Astrocyte of the hippocampus (primary cell): ENCODE measurements around the gene CFAP74.

Experiments
- DNase-seq: peaks from one replicate; pipeline ENCODE4 v3.0.0; 2011; ENCODE audit warnings: low read depth, low spot score

The CFAP74 gene

GRCh38 chr1:2003541-2004131, at the start of gene CFAP74:
Gene CFAP74, minus strand, starts transcription at chr1:2003786. Its CDS starts 12,830 bp downstream, at chr1:1990956.
- peak; percentile 85 for DNase-seq

GRCh38 chr1:2053217-2053616, 49.6 kb upstream of the CFAP74 start:
- no peak for DNase-seq

- no peak for DNase-seq
Observed at GRCh38 chr1:2052756-2053155, 49.2 kb upstream of the CFAP74 start.

- no peak for DNase-seq
Observed at GRCh38 chr1:2052054-2052679, 48.6 kb upstream of the CFAP74 start.

- DNase-seq: peak; percentile 48
Observed at GRCh38 chr1:2050793-2051682, 47.5 kb upstream of the CFAP74 start.

- no peak for DNase-seq
Observed at GRCh38 chr1:2050461-2050792, 46.8 kb upstream of the CFAP74 start.

- peak; percentile 95 for DNase-seq
Observed at GRCh38 chr1:2049718-2050431, 46.3 kb upstream of the CFAP74 start, which contains the start of gene PRKCZ. Gene PRKCZ, plus strand, starts transcription at chr1:2050411. Its CDS starts 220 bp downstream, at chr1:2050631.

- peak; percentile 60 for DNase-seq
Observed at GRCh38 chr1:2049225-2049717, 45.7 kb upstream of the CFAP74 start.

GRCh38 chr1:2047749-2048729, 44.5 kb upstream of the CFAP74 start:
- no peak for DNase-seq

GRCh38 chr1:2046953-2047748, 43.6 kb upstream of the CFAP74 start:
- no peak for DNase-seq

GRCh38 chr1:2046174-2046917, 42.8 kb upstream of the CFAP74 start:
- DNase-seq: peak; percentile 62

- no peak for DNase-seq
Observed at GRCh38 chr1:2045468-2046173, 42.0 kb upstream of the CFAP74 start.

- peak; percentile 83 for DNase-seq
Observed at GRCh38 chr1:2044510-2045319, 41.1 kb upstream of the CFAP74 start.

- no peak for DNase-seq
Observed at GRCh38 chr1:2043886-2044285, 40.3 kb upstream of the CFAP74 start.

GRCh38 chr1:2042830-2043773, 39.5 kb upstream of the CFAP74 start:
- no peak for DNase-seq

GRCh38 chr1:2041887-2042286, 38.3 kb upstream of the CFAP74 start:
- no peak for DNase-seq
